Measurements from ENCODE around the gene CACNA1B. TPM values are rescaled to one million over a fixed set of nuclear protein-coding genes. Genes with fewer than 3 reads are reported as not detected.

CACNA1B gene
- polyA plus RNA-seq, 1 donor = 1.3 TPM

GRCh38 chr9:137987244-137988030 is 109.9 kb downstream of the CACNA1B start:
- no peak for DNase-seq

GRCh38 chr9:137988051-137988450 is 110.5 kb downstream of the CACNA1B start:
- DNase-seq = no peak

GRCh38 chr9:137988701-137989100 is 111.1 kb downstream of the CACNA1B start:
- no peak for DNase-seq

GRCh38 chr9:137989156-137989555 is 111.6 kb downstream of the CACNA1B start:
- no peak for DNase-seq

- DNase-seq = no peak
Measured at GRCh38 chr9:137989999-137990715, 112.6 kb downstream of the CACNA1B start.

- DNase-seq = no peak
Measured at GRCh38 chr9:138003485-138004190, 126.1 kb downstream of the CACNA1B start.

GRCh38 chr9:138006576-138007233 is 129.1 kb downstream of the CACNA1B start:
- DNase-seq = no peak

GRCh38 chr9:138007566-138007917 is 130.0 kb downstream of the CACNA1B start:
- DNase-seq = no peak

GRCh38 chr9:138007918-138008841 is 130.6 kb downstream of the CACNA1B start:
- DNase-seq = no peak

GRCh38 chr9:138009016-138009802 is 131.6 kb downstream of the CACNA1B start:
- no peak for DNase-seq

- no peak for DNase-seq
Measured at GRCh38 chr9:138009803-138010690, 132.5 kb downstream of the CACNA1B start.

GRCh38 chr9:138010861-138011260 is 133.3 kb downstream of the CACNA1B start:
- DNase-seq = no peak

- no peak for DNase-seq
Measured at GRCh38 chr9:138011951-138012500, 134.4 kb downstream of the CACNA1B start.

GRCh38 chr9:138013273-138013672 is 135.7 kb downstream of the CACNA1B start:
- DNase-seq = no peak

- DNase-seq = no peak
Measured at GRCh38 chr9:138013836-138014562, 136.4 kb downstream of the CACNA1B start.

- no peak for DNase-seq
Measured at GRCh38 chr9:138014563-138014945, 137.0 kb downstream of the CACNA1B start.

GRCh38 chr9:138015021-138015829 is 137.6 kb downstream of the CACNA1B start:
- no peak for DNase-seq
